HG03045 (cell line): ENCODE measurements around the gene TMEM41A.
A peak's percentile ranks its signal among the peaks of the same experiment; 100 is the strongest.

ENCODE experiments used
- ATAC-seq: cut with Tn5 transposase; IDR thresholded peaks from one replicate; pipeline ENCODE4 v1.9.1; 2021; ENCODE audit warnings: mild to moderate bottlenecking, moderate library complexity; ENCODE audit not compliant: unreplicated experiment

Gene TMEM41A

GRCh38 chr3:185498503-185499396 lies at the start of gene TMEM41A:
TMEM41A (minus strand) TSS chr3:185499035; CDS start chr3:185498961, 74 bp downstream.
- peak; percentile 96 for ATAC-seq

DNA sequence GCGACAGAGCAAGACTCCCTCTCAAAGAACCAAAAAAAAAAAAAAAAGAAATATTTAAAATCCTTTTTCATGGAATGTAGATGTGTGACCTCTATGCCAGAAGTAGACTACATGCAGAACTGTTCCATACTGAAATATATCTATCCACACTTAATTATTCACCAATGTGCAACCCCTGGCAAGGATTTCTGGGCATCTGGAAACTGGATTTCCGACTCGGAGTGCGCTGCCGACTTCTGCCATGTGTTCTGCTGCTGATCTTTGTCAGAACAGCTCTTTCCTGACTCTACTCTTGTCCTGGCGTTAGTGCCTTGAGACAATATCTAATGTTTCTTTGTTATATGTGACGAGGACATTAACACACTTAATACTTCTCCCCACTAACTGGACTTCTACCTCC lies 41.9 kb upstream of the TMEM41A start:
- no peak for ATAC-seq

DNA sequence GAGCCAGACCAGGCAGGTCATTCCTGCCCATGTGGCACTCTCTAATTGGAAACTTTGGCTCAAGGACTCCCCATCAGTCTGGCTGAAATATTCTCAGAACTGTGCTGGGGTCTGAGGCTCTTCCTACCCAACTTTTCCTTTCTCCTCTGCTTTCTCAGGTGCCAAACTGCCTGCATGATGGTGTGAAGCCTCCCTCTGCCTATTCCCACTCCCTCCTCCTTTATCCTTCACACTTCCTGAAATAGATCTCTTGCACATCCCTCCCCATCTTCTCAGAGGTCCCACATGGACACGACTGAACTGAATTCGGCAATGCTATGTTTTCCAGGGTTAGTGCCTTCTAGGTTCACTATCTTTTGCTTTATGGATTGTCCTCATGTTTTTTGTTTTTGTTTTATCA lies 41.1 kb upstream of the TMEM41A start:
- ATAC-seq: no peak

DNA sequence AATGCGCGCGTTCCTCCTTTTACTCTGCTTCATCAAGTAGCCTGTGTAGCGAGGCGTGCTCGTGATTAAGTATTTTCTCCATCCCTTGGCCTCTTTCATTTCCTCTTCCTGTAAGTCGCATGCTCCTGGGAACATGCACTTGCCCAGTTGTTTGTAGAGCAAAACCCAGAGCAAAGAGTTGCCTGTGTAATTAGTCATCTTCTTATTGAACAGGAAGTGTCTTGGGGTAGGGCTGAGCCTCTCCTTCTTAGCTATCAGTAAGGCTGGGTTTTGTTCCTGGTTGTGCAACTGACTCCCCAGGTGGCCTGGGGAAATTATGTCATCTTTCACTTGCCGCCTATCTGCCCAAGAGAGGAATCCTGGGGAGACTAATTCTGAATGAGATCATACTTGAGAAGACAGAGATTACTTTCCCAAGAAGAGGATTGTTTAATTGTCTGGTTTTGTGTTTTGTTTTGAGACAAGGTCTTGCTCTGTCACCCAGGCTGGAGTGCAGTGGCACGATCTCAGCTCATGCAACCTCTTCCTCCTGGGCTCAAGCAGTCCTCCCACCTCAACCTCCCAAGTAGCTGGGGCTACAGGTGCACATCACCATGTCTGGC lies 38.6 kb upstream of the TMEM41A start:
- peak; percentile 98 for ATAC-seq

GRCh38 chr3:185534511-185534910 lies 35.7 kb upstream of the TMEM41A start:
- ATAC-seq: no peak

DNA sequence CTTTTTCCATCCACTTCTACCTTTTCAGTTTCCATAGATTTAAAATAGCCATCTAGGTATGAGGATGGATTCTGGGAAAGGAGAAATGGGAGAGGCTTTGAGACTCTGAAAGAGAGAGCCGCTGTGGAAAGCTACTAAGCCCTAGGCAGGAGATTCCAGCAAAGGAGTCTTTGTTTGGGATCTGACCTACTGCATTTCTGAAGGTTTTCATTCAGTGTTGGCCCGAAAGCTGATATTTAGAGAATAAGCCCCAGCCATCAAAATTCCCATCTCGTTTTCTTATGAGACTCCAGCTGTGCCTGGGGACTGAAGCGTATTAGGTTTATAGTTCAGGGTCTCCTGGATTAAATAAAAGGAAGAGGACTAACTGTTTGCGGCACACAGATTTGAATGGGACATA lies 34.1 kb upstream of the TMEM41A start:
- ATAC-seq: no peak

DNA sequence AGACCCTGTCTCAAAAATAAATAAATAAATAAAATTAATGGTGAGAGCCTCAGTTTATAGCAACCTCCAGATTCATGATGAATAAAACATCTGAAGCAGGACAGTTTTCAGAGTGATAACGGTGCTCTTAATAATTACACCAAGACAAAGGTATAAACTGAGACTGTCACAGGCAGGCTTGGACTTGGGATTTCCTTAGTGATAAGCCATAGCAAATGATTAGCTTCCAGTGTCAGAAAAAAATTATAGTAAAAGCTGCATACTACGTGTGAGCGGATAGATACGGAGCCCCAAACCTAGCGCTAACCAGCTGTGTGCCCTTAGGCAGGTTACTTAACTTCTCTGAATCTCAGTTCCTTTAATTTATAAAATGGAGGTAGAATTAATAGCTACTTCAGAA lies 32.0 kb upstream of the TMEM41A start:
- no peak for ATAC-seq

GRCh38 chr3:185528532-185528931 lies 29.7 kb upstream of the TMEM41A start:
- ATAC-seq: no peak

GRCh38 chr3:185527364-185527763 lies 28.5 kb upstream of the TMEM41A start:
- no peak for ATAC-seq

DNA sequence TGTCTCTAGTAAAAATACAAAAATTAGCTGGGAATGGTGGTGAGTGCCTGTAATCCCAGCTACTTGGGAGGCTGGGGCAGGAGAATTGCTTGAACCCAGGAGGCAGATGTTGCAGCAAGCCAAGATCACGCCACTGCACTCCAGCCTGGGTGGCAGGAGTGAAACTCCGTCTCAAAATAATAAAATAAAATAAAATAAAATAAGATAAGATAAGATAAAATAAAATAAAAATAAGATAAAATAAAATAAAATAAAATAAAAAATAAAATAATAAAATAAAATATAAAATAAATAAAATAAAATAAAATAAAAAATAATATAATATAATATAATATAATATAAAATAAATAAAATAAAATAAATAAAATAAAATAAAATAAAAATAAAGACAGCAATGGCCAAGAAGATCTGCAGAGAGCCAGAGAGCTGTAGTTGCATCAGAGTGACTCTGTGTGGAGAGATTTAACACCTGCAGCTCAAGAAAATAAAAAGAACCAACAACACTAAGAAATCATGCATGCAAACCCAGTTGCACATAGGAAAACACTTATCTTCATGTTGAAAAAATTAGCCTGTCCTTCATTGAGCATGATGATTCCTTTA lies 27.6 kb upstream of the TMEM41A start:
- no peak for ATAC-seq

DNA sequence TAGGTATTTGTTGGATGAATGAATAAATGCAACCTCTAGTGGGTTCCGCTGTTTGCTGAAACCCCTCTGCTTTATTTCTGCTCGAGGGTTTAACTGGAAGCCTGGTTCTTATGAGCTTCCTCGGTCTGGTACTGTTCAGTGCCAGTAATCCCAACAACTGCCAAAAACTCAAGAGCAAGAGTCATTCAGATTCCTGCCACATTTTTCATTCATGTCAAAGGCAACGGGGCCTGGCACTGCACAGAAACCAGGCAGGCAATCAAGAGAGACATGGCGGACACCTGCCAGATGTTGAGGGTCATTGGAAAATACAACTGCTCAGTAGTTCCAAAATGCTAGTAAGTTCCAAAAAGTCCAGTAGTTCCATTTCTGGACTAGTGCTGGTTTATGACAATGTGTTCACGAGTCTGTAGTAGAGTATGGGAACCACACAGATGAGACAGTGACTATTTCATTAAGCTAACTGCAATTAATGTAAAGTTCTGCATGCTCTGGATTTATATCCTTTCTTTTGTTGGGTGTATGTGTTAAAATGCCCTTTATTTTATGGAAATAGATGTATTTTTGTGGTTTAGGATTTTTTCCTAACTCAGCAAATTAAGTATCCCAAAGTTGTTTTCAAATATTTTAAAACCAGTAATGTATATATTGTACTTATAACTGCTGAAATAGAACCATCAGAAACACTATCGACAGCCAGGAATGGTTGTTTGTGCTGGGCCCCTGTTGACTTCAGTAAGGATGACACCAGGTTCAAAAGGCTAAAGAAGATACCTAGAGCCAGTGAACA lies 22.7 kb upstream of the TMEM41A start:
- no peak for ATAC-seq

GRCh38 chr3:185519021-185519420 lies 20.2 kb upstream of the TMEM41A start:
- no peak for ATAC-seq

DNA sequence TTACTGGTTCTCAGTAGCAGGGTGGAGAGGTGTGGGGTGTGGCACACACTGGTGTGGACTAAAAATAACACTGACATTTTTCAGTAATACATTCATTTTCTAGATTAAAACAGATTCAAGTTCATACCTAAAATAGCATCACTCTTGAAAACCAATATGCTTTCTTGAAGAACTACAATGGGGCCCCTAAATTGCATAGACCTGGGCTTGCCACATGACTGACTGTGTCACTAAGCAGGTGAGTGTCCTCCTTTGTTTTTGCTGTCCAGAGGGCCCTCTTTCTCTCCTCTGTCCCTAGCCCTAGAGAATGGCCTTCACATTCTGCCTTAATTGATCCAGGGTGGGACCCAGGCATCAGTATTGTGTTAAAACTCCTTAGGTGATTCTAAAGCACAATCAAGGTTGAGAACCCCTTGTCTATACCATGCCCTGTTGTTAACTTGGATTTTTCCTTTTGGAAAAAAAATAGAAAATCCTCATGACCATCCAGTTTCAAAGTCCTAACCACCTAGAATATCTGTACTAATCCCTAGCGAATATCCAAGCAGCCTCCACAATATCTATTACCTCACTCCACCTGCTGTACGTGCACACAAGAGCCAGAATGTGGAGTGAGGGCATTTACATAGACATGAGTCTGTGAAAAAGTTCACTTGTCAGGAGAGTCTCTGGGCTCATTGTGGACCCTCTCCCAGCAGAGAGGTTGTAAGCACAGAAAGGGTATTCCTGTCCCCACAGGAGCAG lies 18.7 kb upstream of the TMEM41A start:
- no peak for ATAC-seq

DNA sequence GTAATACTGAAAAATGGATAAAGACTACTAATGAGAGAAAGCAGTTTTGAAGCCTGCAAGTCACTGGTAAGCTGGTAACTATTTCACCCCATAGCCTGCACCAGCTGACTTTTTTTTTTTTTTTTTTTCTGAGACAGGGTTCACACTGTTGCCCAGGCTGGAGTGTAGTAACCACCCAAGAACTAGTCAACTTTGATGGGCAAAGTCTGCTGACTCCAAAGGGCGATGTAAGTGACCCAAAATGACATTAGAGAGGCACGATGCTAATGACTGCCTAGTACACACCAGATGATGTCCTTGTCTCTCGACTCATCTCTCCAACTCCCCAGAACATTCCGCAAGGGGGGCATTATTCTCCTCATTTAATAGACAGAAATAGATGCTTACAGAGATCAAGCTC lies 12.9 kb upstream of the TMEM41A start:
- ATAC-seq: no peak

- no peak for ATAC-seq
Measured at GRCh38 chr3:185508335-185508991, 9.6 kb upstream of the TMEM41A start.

GRCh38 chr3:185507883-185508282 lies 9.0 kb upstream of the TMEM41A start:
- ATAC-seq: no peak

- no peak for ATAC-seq
Measured at GRCh38 chr3:185504636-185505035, 5.8 kb upstream of the TMEM41A start.

DNA sequence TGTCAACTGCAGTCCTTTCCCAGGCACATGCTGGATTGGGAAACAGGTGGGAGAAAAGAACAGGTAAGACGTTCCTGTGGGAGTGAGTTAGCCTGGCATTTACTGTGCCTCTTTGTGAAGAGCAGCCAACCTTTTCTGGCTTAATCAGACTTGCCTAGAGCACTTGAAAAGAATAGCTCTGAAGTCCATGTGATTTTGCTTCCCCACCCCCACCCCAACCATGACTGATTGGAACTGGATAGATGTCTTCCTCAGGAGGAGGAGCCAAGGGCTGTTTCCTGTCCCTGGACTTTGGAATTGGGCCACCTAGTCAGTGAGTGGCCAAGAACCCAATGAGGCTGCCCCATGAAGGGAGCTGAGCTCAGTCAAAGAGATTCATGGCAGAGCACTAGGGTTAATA lies 4.7 kb upstream of the TMEM41A start:
- no peak for ATAC-seq

DNA sequence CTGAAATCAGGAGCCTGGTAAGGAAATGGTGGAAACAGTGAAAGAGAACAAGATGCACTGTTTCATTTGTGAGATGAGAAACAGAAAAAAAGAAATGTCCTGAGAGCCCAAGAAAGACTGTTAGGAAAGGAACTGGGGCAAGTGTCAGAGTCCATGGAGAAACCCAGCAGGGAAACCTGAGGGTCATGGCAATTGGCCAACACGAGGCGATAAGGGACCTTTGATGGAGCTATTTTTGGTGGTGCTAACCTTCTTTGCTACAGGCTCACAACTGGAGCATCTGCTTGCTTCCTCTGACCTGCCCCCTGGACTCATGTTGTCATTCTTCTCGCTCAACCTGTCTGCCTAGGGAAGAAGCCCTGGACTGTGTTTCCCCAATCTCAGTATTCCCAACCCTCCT lies 4.2 kb upstream of the TMEM41A start:
- no peak for ATAC-seq

DNA sequence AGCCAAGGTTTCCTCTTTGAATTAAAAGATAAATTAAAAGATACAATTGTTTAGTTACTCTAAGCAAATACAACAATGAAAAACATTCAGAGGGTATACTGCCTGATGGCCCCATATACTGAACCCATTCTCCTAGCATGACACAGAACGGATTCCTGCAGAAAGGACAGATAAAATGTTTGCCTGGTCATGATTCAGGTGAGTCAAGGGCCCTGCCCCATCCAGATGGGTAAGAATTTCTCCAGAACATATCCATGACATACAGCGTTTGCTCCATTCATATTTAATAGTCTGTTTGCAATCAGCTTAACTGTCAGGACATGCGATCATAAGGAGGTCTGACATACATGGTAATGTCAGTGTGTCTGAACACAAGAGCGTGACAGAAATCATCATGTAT lies 8.6 kb downstream of the TMEM41A start:
- ATAC-seq: no peak
